NB4 (cell line): Measurements from ENCODE around the gene TRAK1.

ENCODE experiments used
- DNase-seq: peaks from one replicate; pipeline ENCODE4 v3.0.0; 2010; ENCODE audit warnings: low read depth
- H3K4me3 ChIP-seq: one replicate; pipeline ENCODE4 v1.5.1; 2011; ENCODE audit warnings: mild to moderate bottlenecking, low read depth, low read length, moderate library complexity
- CTCF ChIP-seq: IDR thresholded peaks from one replicate; pipeline ENCODE4 v1.5.1; 2012; ENCODE audit warnings: low read depth, low read length
- MAX ChIP-seq: IDR thresholded peaks from 2 replicates; pipeline ENCODE4 v1.6.1; 2011; ENCODE audit warnings: low read depth, low read length
- MYC ChIP-seq: IDR thresholded peaks from 2 replicates; pipeline ENCODE4 v1.6.1; 2011; ENCODE audit warnings: low read depth, low read length
- POLR2A ChIP-seq: IDR thresholded peaks from 2 replicates; pipeline ENCODE4 v1.6.1; 2011; ENCODE audit warnings: mild to moderate bottlenecking; ENCODE audit not compliant: insufficient read length; ENCODE audit errors: extremely low read depth

Gene TRAK1

GRCh38 chr3:42088803-42089530, 2.2 kb upstream of the TRAK1 start:
- DNase-seq: no peak
- TF ChIP-seq CTCF (no peak), MAX (no peak), POLR2A (no peak), MYC (no peak)

GRCh38 chr3:42092006-42092405, 849 bp downstream of the TRAK1 start:
- no peak for DNase-seq
- H3K4me3 ChIP-seq: no peak overlapping the region
- TF ChIP-seq CTCF (no peak), MYC (no peak), MAX (no peak), POLR2A (no peak)

More at GRCh38 chr3:42088803-42089530, 2.2 kb upstream of the TRAK1 start:
- no peak overlapping the region for H3K4me3 ChIP-seq

GRCh38 chr3:42094128-42094527, 3.0 kb downstream of the TRAK1 start:
- no peak overlapping the region for H3K4me3 ChIP-seq
- TF ChIP-seq POLR2A: no peak
- TF ChIP-seq MYC: no peak
- no peak for TF ChIP-seq CTCF
- no peak for TF ChIP-seq MAX
- no peak for DNase-seq

GRCh38 chr3:42094691-42095391, 3.7 kb downstream of the TRAK1 start:
- no peak for TF ChIP-seq CTCF
- TF ChIP-seq POLR2A: no peak
- no peak for TF ChIP-seq MYC
- no peak for TF ChIP-seq MAX
- no peak overlapping the region for H3K4me3 ChIP-seq
- DNase-seq: no peak

GRCh38 chr3:42095540-42095939, 4.4 kb downstream of the TRAK1 start:
- H3K4me3 ChIP-seq: no peak overlapping the region
- TF ChIP-seq POLR2A: no peak
- TF ChIP-seq CTCF: no peak
- no peak for TF ChIP-seq MAX
- TF ChIP-seq MYC: no peak
- DNase-seq: no peak
